Measurements from ENCODE around the gene SERPINF2. TPM values are rescaled to one million over a fixed set of nuclear protein-coding genes. Genes with fewer than 3 reads are reported as not detected.

The SERPINF2 gene
- total RNA-seq, 4 donors from 2014 or later: 8.0 to 19.8 (median 9.6) TPM

- TF ChIP-seq CTCF (IDR thresholded peaks at IDR 0.05; ENCODE audit: low read depth): no peak
These were observed 54.1 kb downstream of the SERPINF2 start for GRCh38 chr17:1796800-1797199.

GRCh38 chr17:1797323-1797722 lies 54.7 kb downstream of the SERPINF2 start:
- no peak for TF ChIP-seq CTCF (IDR thresholded peaks at IDR 0.05; ENCODE audit: low read depth)

- no peak for TF ChIP-seq CTCF (IDR thresholded peaks at IDR 0.05; ENCODE audit: low read depth)
These were observed 57.6 kb downstream of the SERPINF2 start for GRCh38 chr17:1800240-1800639.

GRCh38 chr17:1800712-1801111 lies 58.0 kb downstream of the SERPINF2 start:
- TF ChIP-seq CTCF (IDR thresholded peaks at IDR 0.05; ENCODE audit: low read depth): no peak

GRCh38 chr17:1802429-1802828 lies 59.8 kb downstream of the SERPINF2 start:
- no peak for TF ChIP-seq CTCF (IDR thresholded peaks at IDR 0.05; ENCODE audit: low read depth)

- no peak for TF ChIP-seq CTCF (IDR thresholded peaks at IDR 0.05; ENCODE audit: low read depth)
These were observed 60.6 kb downstream of the SERPINF2 start for GRCh38 chr17:1803280-1803679.

Other genes starting within 250 kb of the SERPINF2 start
- gene INPP5K, start 226.3 kb upstream of the SERPINF2 start, total RNA-seq: 100 to 1,000 TPM; 168 to 321 (median 200) TPM
- 10 to 100 TPM; 28.0 to 63.4 (median 40.6) TPM for gene PITPNA, start 180.1 kb upstream of the SERPINF2 start, total RNA-seq
- gene SLC43A2, start 114.0 kb upstream of the SERPINF2 start, total RNA-seq: 10 to 100 TPM in 3 of 4 donors, 1 to 10 TPM in 1; 7.3 to 25.6 (median 16.7) TPM
- 10 to 100 TPM in 2 of 4 donors, 1 to 10 TPM in 2; 5.4 to 39.2 (median 9.9) TPM for gene SCARF1, start 97.1 kb upstream of the SERPINF2 start, total RNA-seq
- 10 to 100 TPM; 24.6 to 94.8 (median 46.5) TPM for gene RILP, start 93.0 kb upstream of the SERPINF2 start, total RNA-seq
- gene PRPF8, start 58.0 kb upstream of the SERPINF2 start, total RNA-seq: 100 to 1,000 TPM; 145 to 281 (median 182) TPM
- gene TLCD2, start 32.5 kb upstream of the SERPINF2 start, total RNA-seq: 10 to 100 TPM in 3 of 4 donors, 1 to 10 TPM in 1; 6.3 to 39.4 (median 16.9) TPM
- 10 to 100 TPM; 38.8 to 63.3 (median 44.1) TPM for gene WDR81, start 18.2 kb upstream of the SERPINF2 start, total RNA-seq
- 1,000 to 10,000 TPM; 1,103 to 2,374 (median 1,762) TPM for gene SERPINF1, start 19.2 kb downstream of the SERPINF2 start, total RNA-seq
- 10 to 100 TPM; 14.7 to 35.6 (median 19.8) TPM for gene SMYD4, start 87.0 kb downstream of the SERPINF2 start, total RNA-seq
- gene RPA1, start 87.1 kb downstream of the SERPINF2 start, total RNA-seq: 10 to 100 TPM; 29.3 to 34.3 (median 31.1) TPM